Loucy (cell line): ENCODE data around the gene CANT1.

Experiments used
- CTCF ChIP-seq: fragments of 200-600 bp; sonication (generic); conservative IDR thresholded peaks from 2 replicates; pipeline ENCODE4 v1.5.1; 2014; ENCODE audit warnings: mild to moderate bottlenecking, antibody characterized with exemption, low read length
- EZH2phosphoT487 ChIP-seq: fragments of 200-600 bp; IDR thresholded peaks from 2 replicates; pipeline ENCODE4 v1.6.1; 2018; ENCODE audit warnings: antibody characterized with exemption, mild to moderate bottlenecking, moderate library complexity, borderline replicate concordance

- peak; percentile 32 for TF ChIP-seq CTCF
- no peak for TF ChIP-seq EZH2phosphoT487
These were observed 31.3 kb downstream of the CANT1 start for GRCh38 chr17:78977997-78978973.
